ENCODE measurements around the gene NDFIP1.
"Not testable (repeated sequence)": the region's sequence is repeated elsewhere in the genome, so short reads cannot be mapped to it uniquely, and the experiment has no call there.

NDFIP1 gene

DNA sequence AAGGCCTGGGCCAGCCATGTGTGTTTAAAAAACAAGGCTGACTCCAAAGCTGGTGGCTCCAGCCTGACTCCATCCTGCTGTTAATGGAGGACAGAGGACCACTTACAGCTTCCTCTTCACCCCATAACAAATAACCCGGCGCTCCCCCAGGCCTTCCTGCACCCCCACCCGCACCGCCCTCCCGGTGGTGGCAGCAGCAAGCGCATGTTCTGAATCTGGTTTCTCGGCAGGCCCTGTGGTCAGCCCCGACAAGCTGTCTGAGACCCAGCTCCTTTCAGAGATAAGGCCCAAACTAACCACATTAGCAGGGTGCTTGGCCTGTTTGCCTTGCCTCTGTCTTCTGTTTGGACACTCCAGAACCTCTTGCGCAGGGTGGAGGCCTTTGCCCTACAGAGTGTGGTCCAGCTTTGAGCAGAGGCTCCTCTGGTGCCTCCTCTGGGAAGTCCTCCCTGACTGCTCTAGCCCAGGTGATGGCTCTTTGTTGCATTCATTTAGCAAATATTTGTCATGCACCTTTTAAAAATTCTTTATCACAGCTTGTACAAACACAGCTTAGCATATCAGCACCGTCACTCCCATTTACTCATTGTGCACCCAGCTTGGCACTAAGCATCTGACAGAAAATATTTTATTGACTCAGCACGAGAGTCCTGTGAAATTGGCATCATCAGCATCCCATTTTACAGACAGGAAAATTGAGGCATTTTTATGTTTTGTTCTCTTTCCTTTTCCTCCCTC, 78.4 kb downstream of the NDFIP1 start:
- no peak for FAIRE-seq
- DNase-seq (ENCODE audit: insufficient read length, low spot score): no peak
- TF ChIP-seq, protein P1, sequence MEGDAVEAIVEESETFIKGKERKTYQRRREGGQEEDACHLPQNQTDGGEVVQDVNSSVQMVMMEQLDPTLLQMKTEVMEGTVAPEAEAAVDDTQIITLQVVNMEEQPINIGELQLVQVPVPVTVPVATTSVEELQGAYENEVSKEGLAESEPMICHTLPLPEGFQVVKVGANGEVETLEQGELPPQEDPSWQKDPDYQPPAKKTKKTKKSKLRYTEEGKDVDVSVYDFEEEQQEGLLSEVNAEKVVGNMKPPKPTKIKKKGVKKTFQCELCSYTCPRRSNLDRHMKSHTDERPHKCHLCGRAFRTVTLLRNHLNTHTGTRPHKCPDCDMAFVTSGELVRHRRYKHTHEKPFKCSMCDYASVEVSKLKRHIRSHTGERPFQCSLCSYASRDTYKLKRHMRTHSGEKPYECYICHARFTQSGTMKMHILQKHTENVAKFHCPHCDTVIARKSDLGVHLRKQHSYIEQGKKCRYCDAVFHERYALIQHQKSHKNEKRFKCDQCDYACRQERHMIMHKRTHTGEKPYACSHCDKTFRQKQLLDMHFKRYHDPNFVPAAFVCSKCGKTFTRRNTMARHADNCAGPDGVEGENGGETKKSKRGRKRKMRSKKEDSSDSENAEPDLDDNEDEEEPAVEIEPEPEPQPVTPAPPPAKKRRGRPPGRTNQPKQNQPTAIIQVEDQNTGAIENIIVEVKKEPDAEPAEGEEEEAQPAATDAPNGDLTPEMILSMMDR (IDR thresholded peaks at IDR 0.05; ENCODE audit: insufficient read depth, missing control alignments): no peak

DNA sequence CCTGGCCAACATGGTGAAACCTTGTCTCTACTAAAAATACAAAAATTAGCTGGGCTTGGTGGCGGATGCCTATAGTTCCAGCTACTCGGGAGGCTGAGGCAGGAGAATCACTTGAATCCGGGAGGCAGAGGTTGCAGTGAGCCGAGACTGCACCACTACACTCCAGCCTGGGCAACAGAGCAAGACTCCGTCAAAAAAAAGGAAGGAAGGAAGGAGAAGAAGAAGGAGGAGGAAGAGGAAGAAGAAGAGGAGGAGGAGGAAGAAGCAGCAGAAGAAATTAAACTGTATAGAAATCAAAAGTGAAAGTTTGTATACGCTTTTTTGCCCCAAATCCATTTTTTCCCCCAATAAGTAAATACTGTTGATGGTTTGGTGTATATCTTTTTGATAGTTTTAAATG, 80.1 kb downstream of the NDFIP1 start:
- DNase-seq (ENCODE audit: insufficient read length, low spot score); FAIRE-seq: not testable (repeated sequence)

DNA sequence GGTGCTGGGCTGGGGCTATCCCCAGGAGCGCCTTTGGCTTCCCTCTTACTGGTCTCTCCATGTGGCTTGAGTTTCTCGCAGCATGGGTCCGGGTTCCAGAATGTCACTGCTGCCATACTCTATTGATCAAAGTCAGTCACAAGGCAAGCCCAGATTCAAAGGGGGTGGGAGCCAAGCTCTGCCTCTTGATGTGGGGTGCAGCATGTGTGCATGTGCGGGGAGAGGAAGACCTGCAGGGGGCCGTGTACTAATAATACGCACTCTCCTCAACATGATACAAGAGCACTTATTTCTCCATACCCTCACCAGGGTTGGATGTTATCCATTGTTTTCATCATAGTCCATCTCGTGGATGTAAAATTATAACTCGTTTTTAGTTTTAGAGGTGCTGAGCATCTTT, 81.2 kb downstream of the NDFIP1 start:
- no peak for DNase-seq (ENCODE audit: insufficient read length, low spot score)
- TF ChIP-seq, protein P1 (IDR thresholded peaks at IDR 0.05; ENCODE audit: insufficient read depth, missing control alignments): no peak
- no peak for FAIRE-seq

DNA sequence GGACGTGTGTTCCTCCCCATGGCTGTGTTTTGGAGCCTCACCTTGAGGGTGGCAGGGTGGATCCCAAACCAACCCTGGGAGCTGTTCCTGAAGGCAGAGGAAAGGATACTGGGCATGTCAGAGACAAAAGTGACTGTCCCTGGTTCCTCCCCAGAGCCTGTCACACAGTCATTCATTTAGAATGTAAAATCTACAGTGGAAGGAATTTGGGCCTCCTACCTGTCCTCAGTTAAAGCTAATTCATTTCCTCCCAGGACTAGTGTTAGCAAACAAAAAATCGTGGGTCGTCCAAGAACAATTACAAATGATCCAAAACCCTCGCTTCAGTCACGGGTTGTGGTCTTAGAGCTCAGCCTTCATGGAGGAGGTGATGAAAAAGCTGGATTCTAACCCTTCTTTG, 83.2 kb downstream of the NDFIP1 start:
- FAIRE-seq: no peak
- DNase-seq (ENCODE audit: insufficient read length, low spot score): no peak
- TF ChIP-seq, protein P1 (IDR thresholded peaks at IDR 0.05; ENCODE audit: insufficient read depth, missing control alignments): no peak

DNA sequence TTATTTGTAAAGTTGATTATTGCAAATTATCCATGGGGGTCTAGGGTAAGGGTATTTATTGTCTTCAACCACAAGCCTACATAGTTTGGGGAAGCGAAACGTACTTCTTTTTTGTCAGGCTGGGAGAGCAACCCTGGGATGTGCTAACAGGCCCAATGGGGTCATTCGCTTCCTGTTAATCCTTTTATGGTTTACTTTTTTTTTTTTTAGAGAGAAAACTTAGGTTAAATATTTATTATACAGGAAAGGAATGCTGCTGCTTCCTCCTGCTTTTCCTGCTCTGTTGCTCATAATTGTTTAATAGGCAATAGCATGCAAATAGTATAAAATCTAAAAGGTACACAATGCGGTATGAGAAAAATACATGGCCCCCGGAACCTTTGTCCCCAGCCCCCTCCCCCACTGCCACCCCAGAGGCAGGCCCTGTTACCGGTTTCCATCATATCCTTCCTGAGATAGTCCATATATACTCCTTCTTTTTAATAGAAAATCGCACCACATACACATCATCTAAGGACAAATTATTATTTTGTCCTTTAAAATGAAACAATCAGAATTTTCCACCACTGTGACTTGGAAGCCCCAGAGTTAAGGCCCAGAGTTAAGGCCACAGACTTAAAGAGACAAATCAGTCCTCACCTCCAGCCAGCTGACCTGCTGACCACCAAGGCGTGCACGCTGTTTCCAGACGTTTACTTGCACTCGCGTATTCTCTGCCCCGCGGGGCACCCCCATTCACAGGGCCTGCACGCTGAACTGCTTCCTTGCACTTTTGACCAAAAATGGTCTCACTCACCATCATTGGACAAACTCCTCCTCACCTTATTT, 83.9 kb downstream of the NDFIP1 start:
- TF ChIP-seq, protein P1 (IDR thresholded peaks at IDR 0.05; ENCODE audit: insufficient read depth, missing control alignments): no peak
- FAIRE-seq (no peak), DNase-seq (ENCODE audit: insufficient read length, low spot score) (no peak)

DNA sequence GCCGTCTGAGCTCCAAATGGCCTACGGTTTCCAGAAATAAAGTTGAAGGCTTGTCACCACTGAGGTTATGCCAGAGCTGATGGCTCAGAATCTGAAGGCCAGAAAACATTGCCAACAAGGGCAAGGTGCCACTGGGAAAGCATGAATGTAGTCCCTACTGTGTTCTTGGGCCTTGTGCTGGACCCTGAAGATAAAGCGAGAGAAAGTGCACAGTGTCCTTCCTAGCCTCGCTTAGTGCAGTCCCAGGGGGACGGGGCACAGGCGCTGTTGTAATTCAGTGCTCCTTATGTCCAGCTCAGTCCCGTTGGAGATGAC, 84.5 kb downstream of the NDFIP1 start:
- TF ChIP-seq, protein P1 (IDR thresholded peaks at IDR 0.05; ENCODE audit: insufficient read depth, missing control alignments): no peak
- DNase-seq (ENCODE audit: insufficient read length, low spot score) (no peak), FAIRE-seq (no peak)

DNA sequence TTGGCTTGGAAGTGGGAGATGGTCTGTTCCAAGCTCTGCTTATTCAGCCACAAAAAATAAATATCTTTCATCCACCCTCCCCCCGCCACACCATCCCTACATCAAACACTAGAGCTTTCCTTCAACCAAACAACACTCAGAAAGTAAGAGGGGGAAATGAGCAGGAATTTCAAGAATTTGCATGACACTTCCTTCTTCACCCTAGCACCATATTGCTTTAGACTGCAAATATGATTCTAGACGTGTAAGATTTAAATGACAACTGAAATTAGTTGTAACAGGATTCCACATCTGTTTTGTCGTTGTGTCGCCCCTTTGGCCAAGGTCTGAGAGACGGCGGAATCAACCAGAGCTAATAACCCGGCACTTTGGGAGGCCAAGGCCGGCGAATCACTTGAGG, 88.5 kb downstream of the NDFIP1 start:
- TF ChIP-seq, protein P1 (IDR thresholded peaks at IDR 0.05; ENCODE audit: insufficient read depth, missing control alignments): no peak
- FAIRE-seq (no peak), DNase-seq (ENCODE audit: insufficient read length, low spot score) (no peak)

Measured in D721Med (cell line).